Astrocyte (in vitro differentiated cells and primary cell): ENCODE measurements around the gene CHST9.

Experiments
- CTCF ChIP-seq: IDR thresholded peaks from 2 replicates; pipeline ENCODE4 v1.5.1; 2011; ENCODE audit warnings: low read depth, mild to moderate bottlenecking, inconsistent platforms, low read length, moderate library complexity; ENCODE audit not compliant: insufficient read depth
- EZH2 ChIP-seq: IDR thresholded peaks from 2 replicates; pipeline ENCODE4 v1.6.1; 2012; ENCODE audit warnings: mild to moderate bottlenecking, low read length, inconsistent platforms; ENCODE audit not compliant: insufficient read depth

DNA sequence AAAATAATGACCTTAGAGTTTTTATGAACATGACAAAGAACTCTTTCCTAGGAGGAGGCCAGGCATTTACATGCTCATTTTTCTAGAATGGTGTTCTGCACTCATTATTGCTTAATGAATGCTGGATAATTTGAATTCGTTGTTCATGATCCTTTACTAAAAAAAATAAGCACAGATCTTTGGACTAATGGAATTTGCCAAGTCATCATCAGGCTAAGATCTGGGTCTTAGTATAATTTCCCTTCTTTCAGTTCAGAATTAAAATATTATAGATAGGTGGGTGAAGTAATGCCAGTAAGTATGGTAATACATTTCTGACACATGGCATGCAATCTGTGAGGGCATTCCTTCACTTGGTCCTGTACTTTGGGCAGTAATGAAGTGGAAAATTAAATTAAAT lies 175.8 kb downstream of the CHST9 start:
- no peak for TF ChIP-seq EZH2
- no peak for TF ChIP-seq CTCF
